GM18873 (cell line): ENCODE data around the gene CDK14.
"Not testable (repeated sequence)": the region's sequence is repeated elsewhere in the genome, so short reads cannot be mapped to it uniquely, and the experiment has no call there.

Experiments
- ATAC-seq: cut with Tn5 transposase; IDR thresholded peaks from one replicate; pipeline ENCODE4 v1.9.1; 2021; ENCODE audit warnings: mild to moderate bottlenecking, moderate library complexity, moderate number of reproducible peaks; ENCODE audit not compliant: unreplicated experiment, low FRiP score

The CDK14 gene

DNA sequence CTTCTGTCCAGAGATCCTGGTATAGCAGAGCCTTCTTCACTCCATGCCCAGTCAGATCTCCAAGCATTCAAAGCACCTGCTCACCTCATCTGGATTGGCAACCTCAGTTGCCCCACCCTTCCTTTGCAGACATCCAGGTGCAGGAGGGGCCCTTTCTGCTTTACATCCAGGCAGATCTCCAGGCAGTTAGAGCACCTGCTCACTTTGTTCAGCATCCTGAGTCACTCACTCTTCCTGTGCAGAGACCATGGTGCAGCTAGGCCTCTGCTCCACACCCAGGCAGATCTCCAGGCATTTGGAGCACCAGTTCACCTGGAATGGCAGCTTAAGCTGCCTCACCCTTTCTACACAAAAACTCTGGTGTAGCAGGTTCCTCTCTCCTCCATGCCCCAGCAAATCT is 153.1 kb downstream of the CDK14 start:
- ATAC-seq = no peak

DNA sequence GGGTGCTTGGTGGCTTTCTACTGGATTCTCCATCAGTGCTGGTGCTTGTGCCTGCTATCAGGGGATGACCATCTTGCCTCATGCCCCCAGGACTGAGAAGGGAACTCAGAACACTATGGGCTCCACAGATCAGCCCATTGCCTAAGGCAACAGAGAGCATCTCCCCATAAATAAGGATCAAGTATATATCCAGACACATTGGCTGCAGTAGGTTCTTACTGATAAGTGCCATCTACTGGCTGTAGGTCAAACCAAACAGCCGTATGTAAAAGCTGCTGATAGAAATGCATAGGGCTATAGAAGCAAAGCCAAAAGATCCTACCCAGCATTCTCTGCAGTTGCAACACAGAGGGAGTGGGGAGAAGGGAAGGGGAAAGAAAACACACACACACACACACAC is 153.7 kb downstream of the CDK14 start:
- ATAC-seq = no peak

DNA sequence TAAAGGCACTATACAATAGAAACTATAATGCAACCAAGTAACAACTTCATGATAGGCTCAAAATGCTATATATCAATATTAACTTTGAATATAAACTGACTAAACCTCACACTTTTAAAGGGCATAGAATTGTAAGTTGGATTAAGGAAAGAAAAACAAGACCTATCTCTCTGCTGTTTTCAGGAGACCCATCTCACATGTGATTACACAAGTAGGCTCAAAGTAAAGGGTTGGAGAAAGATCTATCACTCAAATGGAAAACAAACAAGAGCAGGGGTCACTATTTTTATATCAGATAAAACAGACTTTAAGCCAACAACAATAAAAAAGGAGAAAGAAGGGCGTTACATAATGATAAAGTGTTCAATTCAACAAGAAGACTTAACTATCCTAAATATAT is 155.5 kb downstream of the CDK14 start:
- no peak for ATAC-seq

DNA sequence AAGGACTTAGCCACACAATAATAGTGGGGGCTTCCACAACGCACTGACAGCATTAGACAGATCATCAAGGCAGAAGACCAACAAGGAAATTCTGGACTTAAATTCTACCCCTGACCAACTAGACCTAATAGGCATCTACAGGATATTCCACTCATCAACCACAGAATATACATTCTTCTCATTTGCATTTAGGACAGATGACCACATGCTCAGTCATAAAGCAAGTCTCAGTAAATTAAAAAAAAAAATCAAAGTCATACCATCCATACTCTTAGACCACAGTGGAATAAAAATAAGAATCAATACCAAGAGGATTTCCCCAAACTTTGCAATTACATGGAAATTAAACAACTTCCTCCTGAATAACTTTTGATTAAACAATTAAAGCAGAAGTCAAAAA is 155.9 kb downstream of the CDK14 start:
- peak; percentile 61 for ATAC-seq

DNA sequence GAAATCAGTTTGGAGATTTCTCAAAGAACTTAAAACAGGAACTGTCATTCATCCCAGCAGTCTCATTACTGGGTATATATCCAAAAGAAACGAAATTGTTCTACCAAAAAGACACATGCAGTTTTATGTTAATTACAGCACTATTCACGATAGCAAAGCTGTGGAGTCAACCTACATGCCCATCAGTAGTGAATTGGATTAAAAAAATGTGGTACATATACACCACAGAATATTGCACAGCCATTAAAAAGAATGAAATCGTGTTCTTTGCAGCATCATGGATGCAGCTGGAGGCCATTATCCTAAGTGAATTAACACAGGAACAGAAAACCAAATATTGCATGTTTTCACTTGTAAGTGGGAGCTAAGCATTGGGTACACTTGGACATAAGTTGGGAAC is 158.9 kb downstream of the CDK14 start:
- no peak for ATAC-seq

DNA sequence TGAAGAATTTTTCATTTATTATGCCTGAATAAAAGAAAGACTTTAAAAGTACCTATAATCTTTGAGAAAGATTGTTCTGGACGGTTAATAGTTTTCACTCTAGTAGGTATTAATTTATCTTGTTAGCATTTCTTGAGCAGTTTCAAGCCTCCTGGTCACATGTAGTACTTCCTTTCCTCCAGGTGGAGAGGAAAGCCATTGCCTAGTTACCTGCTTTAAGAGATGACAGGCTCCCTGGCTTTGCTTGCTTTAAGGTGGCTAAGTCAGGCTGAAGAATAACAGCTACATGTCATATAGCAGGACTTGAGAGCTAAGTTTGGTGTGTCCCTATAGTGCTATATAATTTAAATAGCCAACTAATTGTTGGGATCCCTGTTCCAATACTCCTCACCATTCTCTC is 160.2 kb downstream of the CDK14 start:
- no peak for ATAC-seq

DNA sequence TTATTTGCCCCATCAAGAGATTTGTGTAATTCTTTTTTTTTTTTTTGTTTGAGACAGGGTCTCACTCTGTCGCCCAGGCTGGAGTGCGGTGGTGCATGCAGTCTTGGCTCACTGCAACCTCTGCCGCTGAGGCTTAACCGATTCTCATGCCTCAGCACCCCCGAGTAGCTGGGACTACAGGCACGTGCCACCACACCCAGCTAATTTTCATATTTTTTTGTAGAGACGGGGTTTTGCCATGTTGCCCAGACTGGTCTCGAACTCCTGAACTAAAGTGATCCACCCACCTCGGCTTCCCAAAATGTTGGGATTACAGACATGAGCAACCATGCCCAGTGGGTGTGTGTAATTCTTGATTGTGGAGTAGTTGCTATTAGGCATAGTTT is 161.4 kb downstream of the CDK14 start:
- not testable (repeated sequence) for ATAC-seq

DNA sequence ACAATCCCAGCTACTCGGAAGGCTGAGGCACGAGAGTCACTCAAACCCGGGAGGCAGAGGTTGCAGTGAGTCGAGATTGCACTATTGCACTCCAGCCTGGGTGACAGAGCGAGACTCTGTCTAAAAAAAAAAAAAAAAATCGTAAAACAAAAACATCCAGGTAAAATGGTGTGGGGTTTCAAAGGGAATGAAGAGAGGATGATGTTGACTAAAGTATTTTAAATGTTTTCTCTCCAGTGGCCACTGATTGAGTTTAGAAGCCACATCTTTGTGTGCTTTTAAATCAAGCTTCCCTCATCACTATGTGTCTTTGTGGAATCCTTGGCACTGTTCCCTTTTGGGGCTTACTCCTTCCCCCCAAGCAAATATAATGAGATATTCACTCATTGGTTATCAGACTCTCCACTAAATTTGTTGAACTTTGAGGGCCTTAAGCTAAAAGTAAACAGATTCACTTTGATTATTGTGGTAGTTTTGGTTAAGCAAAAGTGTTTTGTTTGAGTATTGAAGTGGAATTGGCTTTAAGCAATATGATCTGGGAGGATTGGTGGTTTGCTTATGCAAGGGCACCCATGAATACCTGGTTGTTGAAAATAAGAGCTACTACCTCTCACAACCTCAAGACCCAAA is 162.9 kb downstream of the CDK14 start:
- ATAC-seq = no peak

DNA sequence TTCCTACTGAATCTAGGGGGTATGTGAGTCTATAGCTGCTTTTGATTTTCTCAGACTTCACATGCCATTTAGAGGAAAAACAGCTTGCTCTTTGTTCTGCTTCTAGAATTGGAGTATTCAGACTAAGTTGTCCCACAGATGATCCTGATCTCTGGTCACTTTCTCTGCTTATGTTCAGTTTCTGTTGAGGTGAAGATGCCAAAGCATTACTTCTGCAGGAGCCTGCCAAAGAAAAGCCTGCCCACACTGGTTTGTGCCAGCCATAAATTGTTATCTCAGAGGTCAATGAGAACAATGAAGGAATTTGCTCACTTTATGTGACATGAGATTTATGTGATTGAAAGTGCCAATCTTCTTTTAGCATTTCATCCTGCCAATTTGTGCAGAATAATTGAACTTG is 163.6 kb downstream of the CDK14 start:
- ATAC-seq = no peak

DNA sequence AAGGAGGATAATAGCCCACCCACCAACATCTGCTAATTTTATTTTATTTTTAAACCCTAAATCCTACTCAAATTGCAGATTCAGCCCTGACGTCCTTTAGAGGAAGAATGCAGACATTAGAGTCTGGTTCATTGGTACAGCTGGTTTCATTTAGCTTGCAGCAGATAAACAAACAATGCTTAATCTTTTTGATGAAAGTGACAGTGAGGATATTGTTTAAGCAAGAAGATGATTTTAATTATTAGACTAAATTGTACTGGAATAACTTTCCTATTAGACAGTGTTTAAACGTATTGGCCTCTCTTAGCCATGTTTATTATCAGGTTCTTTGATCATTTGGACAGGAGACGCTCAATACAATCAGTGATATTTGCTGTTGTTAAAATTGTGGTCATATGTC is 164.8 kb downstream of the CDK14 start:
- no peak for ATAC-seq

DNA sequence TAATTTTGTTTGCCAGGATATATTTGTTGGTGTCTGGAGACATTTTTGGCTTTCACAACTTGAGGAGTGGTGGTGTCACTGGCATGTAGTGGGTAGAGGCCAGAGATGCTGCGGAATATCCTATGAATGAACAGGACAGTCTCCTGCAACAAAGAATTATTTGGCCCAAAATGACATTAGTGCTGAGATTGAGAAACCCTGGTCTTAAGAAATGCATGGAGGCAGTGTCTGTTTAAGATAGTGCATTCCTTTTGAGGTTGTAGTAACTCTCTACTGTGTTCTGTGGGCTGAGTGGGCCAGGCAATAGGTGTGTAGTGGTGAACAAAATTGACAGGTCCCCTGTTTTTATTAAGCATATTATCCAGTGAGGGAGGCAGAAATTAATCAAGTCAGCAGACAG is 165.5 kb downstream of the CDK14 start:
- no peak for ATAC-seq

DNA sequence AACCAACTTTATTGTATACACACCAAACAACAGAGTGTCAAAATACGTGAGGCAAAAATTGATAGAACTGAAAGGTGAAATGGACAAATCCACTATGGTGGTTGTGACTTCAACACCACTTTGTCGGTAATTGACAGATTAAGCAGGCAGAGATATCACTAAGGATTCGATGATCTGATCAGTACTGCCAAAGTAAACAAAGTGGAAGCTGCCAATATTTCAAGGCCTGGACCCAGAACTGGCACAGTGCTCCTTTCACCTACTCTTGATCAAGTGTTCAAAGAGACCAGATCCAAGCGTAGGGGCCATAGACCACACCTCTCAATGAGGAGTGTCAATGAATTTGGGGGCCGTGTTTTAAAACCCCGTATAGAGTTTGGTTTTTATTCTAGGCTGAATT is 167.0 kb downstream of the CDK14 start:
- ATAC-seq = no peak

DNA sequence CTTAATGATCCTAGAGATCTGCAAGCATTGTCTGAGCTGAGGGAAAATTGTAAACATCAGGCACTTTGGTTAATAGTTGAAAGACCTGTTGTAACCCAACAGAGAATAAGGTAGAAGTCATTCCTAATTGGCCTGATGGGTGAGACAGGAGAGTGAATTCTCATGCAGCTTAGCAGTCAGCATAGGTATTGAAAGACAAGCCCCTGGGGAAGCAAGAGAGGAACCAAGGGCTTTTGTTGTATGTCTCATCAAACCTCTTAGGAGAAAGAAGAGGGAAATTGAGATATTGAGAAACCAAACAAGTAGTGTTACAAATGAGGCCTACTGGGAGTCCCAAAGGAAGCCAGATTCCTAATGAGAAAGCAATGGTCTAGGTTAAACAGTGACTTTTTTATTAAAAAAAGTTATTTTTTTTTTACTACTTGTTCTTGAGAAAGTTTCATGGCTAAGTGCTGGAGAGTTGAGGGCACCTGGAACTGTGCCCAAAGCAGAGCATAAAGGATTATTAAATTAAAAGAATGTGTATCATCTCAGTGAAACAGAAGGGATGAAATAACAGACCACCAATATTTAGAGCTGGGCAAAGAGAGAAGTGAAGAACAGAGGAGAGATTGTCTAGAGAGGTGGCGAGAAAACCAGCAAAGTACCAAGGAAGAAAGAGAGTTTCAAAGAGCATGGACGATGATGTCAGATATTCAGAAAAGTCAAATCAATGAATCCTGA is 168.9 kb downstream of the CDK14 start:
- ATAC-seq = no peak

DNA sequence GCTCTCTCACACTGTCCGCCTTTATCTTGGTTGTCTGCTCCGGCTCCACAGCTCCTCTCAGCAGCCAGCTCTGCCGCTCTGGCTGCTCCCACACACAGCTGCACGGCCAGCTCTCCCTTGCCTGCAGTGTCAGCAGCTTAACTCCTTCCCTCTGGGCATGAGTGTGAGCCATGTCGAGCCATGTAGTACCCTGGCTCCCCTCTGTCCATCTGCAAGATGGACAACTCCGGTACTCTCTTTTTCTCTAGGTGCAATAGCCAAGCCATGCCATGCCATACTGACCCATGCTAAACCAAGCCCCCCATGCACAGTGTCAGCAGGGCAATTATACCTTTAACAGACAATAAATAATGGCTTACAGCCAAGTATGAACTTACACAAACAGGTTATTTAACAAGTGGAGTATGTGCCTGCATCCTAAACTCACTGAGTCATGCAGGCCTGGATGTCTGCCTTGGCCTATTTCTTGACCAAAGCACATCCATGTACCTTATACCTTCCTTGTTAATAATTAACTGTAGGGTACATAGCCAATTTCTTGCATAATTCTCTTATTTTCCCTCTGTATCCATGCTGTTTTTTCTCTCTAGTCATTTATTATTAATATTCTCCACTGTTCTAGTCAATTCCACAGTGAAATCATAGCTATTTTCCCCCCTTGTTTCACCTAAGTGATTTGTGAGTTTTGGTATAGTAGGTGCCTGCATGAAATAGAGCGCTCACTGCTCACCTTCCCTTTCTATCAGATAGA is 170.9 kb downstream of the CDK14 start:
- no peak for ATAC-seq

DNA sequence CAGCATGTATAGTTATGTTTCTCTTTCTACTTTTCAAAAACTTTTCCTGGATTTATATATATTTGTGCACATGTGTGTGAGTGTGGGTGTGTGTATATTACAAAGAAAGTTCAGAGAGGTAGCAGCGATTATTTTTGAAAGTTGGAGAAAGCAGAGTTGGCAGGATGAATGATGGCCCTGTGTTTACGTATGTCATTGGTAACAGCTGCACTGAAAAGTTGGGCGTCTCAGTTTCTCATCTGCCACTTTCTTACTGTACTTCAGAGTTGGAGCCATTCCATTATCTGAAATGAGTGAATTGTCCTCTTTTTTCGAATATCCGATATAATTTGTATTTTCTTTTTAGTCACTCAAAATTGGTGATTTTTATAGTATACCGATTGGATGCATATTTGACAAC is 172.2 kb downstream of the CDK14 start:
- no peak for ATAC-seq

DNA sequence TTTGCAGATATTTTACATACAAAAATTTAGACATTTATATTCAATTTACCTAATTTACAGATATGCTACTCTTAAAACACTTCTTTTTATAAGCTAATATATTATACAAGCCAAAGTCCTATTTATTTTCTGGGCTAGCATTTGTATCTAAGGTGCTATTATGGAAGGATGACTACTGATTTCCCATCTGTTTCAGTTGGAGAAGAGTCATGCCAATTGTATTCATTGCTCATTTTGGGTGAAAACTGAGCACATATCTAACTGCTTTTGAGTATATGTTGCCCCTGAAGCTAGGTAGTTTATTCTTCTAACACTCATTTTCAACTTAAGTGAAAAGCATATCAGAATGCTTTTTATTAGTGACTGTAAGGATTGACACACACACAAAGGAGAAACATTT is 172.9 kb downstream of the CDK14 start:
- no peak for ATAC-seq

DNA sequence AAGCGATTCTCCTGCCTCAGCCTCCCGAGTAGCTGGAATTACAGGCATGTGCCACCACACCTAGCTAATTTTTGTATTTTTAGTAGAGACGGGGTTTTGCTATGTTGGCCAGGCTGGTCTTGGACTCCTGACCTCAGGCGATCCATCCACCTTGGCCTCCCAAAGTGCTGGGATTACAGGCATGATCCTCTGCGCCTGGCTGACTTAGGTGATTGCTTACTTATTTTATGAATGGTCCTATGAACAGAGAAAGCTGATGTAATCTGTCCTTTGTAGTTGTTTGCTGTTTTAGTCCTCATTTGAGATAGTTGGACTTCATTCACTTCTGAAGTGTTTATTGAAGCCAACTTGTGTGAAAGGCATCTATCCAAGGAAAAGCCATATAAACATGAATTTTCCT is 173.4 kb downstream of the CDK14 start:
- not testable (repeated sequence) for ATAC-seq

DNA sequence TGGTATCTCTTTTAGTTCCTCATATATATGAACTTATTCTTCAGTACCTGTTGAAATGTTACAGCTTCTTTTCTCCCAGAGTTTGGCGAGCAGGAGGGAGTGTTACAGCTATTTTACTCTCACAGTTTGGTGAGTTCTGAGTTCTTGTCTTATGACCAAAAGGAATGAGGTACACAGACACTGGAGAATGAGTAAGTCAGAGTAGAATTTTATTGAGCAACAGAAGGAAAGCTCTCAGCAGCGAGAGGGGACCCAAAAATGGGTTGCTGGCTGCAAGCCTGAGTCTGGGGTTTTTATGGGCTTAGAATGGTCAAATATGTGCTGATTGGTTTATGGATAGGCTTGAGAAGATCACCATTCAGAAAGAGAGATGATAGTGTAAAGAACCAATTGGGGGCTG is 175.2 kb downstream of the CDK14 start:
- ATAC-seq = no peak

DNA sequence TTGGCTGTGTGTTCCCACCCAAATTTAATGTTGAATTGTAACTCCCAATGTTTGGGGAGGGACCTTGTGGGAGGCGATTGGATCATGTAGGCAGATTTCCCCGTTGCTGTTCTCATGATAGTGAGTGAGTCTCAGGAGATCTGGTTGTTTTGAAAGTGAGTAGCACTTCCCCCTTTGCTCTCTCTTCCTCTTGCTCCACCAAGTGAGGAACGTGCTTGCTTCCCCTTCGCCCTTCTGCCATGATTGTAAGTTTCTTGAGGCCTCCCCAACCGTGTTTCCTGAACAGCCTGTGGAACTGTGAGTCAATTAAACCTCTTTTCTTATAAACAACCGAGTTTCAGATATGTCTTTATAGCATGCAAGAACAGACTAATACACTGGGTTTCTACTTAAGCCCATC is 176.3 kb downstream of the CDK14 start:
- ATAC-seq = no peak

DNA sequence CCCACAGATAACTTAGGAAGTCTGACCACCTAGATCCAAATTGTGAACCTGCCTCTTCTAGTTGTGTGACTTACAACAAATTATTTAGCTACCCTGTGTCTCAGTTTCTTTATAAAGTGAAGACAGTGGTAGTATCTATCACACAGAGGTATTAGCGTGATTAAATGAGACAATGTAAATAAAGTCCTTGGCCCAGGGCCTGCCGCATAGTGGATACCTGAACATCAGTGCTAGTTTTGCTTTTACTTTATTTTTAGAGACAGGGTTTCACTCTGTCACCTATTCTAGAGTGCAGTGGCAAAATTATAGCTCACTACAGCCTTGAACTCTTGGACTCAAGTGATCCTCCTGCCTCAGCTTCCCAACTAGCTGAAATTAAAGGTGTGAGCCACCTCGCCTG is 177.1 kb downstream of the CDK14 start:
- ATAC-seq = no peak

DNA sequence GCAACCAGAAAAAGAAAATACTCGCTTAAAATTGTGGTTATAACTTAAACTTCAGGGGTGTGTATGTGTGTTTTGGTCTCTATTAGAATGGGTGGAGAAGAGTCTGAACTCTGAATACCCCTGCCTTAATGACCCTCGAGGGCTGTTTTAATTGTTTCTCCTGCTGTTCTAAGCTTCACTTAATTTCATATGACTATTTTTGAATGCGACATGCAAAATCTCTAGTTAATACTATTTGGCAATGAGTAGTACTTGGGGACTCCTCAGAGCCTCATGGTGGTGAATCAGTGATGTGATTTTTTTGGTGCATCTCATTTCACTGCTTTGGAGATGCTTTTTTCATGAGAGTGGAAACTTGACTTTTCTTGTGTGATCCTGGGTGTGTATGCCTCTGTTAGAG is 178.6 kb downstream of the CDK14 start:
- ATAC-seq = no peak
